NCI-H1417 treated with DMSO at 0.1 percent for 48 hours (cell line): ENCODE measurements around the gene JDP2.

Source experiments
- DNase-seq: peaks from one replicate; lab custom pipeline; 2025; lab: John Stamatoyannopoulos, UW

Gene JDP2

GRCh38 chr14:75484711-75485429 lies 57.0 kb downstream of the JDP2 start:
- DNase-seq, result no peak

DNA sequence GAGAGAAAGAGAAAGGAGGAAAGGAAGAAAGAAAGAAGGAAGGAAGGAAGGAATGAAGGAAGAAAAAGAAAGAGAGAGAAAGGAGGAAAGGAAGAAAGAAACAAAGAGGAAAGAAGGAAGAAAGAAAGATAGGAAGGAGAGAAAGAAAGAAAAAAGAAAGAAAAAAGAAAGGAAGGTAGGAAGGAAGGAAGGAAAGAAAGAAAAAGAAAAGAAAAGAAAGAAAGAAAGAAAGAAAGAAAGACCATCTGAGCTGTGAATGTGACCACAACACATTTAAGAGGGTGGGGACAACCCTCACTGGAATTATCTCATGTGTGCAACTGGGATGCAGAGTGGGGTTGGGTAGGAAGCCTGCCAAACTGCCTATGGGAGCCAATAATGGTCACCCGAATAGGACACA lies 58.5 kb downstream of the JDP2 start:
- no peak for DNase-seq

- no peak for DNase-seq
Observed at GRCh38 chr14:75487155-75487671, 59.4 kb downstream of the JDP2 start.

DNA sequence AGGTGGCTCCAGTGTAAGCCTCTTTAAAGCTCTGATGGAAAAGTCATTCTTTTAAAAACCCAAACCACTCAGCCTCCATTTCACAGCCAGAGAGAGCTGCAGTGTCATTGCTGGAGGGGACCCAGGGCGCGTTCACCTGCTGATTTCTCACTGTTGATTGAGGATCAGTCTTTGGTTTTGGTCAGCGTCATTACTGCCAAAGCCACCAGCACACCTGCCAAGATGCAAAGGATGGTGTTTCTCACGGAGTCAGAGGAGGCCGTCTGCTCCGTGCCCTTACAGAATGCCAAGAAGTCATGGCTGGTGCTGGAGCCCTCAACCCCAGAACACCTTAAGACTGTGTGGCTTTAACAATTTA lies 61.6 kb downstream of the JDP2 start:
- DNase-seq, result no peak

DNA sequence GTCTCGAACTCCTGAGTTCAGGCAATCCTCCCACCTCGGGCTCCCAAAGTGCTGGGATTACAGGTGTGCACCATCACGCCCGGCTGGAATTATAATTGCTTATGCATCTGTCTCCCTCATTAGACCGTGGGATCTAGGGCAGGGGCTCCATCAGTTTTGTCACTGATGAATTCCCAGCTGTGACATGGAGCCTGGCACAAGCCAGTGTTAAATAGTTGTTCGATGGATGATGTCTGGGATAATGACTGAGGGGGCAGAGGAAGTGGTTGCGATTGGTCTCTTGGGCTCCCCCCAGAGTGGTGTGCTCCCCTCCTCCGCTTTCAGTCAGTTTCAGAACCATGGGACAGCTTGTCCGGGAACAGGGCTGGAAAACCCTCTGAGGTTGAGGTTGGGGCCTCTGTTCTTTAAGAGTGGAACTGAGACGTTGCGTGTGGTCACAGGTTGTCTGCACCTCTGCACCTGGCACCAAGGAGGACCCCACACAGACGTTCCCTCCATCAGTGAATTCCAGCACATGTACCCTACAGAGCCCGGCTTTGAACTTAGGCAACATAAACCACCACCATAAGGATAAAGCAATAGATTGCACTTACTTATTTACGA lies 63.7 kb downstream of the JDP2 start:
- no peak for DNase-seq

DNA sequence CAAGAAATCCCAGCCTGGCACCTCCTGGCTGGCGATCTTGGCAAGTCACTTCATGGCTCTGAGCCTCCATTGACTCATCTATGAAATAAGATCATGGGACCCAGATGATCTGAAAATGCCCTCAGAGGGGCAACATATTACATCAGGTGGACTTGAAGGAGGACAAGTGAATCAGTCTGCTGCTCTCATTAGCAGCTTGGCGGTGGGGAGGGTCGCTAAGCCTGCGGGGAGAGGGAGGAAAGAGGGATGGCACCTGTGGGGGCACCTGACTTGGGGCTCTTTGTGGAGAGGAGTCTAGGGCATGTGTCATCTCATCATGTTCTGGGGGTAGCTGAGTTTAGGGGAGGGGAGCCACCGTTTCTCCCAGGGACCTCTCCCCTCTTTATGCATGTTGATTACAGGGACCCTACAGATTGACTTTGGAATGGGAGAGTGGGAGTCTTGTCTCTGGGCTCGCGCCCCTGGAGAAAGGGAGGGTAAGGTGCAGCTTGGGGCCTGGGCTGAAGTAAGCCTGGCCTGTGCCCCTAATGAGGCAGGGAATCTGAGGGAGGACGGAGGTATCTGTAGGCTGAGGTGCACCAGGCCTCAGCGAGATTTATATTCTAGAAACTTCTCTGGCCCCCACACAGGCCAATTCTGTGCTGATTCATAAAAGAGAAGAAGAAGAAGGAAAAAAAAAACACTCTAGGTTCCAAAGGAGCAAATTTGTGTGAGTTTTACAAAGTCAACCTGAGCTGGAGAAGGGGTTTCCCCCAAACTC lies 65.2 kb downstream of the JDP2 start:
- no peak for DNase-seq

DNA sequence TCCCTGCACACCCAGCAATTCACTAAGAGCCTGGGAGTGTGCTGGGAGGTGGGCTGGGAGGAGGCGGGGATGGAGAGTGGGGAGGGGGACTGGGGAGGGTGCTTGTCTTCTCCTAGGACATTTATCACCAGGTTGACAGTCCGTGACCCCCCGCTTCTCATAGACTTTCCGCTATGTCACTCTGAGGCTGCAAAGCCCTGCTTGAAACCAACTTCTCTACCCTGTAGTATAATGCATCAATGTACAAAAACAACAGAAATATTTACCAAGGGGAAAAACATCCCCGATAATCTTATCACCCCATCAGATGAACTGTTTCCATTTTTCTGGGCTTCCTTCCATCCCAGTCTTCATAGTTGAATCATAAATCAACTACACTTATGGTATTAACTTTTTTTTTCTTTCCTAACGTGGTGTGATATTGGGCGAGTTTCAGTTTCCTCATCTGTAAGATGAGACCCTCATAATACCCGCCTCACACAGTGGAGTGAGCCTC lies 65.8 kb downstream of the JDP2 start:
- no peak for DNase-seq

- no peak for DNase-seq
Observed at GRCh38 chr14:75494896-75495295, 67.1 kb downstream of the JDP2 start.

DNA sequence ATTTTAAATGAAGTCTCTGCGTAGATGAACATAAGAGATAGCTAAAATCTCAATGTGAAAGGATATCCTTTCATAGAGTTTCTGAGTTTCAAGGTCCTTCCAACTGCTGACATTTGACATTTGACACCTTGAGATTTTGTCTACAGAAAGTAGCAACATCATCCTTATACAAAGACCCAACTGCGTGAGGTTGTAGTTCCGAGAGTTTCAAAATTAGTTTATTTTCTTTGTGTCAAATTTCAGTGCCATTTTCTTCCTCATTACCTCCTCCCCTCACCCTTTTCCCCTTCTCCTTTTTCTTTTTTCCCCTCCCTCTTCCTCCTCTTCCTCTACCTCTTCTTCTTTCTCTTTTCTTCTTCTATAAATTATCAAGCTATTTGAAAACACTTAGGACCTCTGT lies 67.6 kb downstream of the JDP2 start:
- no peak for DNase-seq

- DNase-seq, result no peak
Observed at GRCh38 chr14:75495882-75496281, 68.1 kb downstream of the JDP2 start.

GRCh38 chr14:75496755-75497154 lies 68.9 kb downstream of the JDP2 start:
- DNase-seq, result no peak

DNA sequence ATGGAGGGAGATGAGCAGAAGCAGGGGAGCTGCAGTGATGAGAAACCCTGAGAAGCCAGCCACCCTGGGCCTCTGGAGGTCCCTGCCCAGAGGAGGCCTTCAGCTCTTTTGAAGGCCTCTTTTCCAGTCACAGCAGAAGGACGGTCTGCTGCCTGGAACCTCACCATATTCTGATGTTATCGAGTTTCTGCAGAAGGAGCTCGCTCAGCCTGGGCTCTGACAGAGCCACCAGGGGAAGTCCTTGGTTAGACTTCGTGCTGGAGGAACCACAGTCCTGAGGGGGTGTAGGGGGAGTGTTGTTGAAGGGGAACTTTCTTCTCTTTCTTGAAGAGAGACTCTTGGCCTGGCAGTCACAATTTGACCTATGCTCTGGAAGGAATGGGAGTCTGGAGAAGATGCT lies 69.4 kb downstream of the JDP2 start:
- DNase-seq, result no peak

DNA sequence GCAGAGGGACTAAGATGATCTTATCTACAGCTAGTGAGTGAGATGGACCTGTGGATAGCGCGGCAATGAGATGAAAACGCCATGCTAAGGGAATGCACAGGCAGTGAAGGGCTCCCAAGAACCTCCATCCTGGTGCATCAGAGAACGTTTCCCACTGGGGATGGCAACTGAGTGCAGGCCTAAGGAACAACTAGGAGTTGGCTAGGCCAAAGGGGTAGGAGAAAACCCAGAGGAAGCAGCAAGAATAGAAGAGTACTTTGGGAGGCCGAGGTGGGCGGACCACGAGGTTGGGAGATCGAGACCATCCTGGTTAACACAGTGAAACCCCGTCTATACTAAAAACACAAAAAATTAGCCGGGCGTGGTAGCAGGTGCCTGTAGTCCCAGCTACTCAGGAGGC lies 69.9 kb downstream of the JDP2 start:
- no peak for DNase-seq

DNA sequence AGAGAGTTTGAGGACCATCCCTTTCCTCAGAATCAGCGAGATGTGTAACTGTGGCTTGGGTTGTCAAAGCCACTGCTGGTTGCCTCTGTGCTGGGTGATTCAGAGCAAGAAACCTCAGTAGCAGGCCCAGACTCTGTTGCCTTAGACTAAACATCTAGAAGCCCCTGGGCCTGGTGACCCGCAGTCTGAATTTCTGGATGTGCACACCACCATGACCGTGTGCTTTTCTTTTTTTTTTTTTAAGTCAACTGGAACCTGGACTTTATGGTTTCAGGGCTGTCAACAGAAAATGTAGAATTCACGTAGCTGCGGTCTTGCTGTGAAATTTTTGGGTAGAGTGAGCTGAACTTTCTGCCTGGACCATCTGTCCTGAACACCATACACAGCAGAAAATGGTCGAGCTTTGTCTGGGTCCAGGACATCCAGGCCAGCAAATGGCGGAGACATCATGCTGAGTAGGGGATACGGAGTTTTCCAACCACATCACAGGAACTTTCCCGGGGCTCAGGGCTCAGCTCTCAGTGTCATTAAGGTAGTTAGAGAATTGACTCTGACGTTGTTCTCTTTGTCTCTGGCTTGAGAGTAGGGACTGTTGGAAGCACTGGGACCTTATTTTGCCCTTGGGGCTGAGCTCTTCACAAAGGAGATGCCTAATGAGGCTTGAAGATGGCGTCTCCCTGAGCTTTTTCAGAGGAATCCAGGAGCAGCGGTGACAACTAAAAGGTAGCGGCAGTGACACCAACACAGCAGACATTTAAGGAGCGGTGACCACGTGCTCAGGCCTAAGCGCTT lies 71.5 kb downstream of the JDP2 start:
- DNase-seq, result no peak

GRCh38 chr14:75501080-75501479 lies 73.3 kb downstream of the JDP2 start:
- DNase-seq, result no peak

GRCh38 chr14:75504411-75504810 lies 76.6 kb downstream of the JDP2 start:
- no peak for DNase-seq

DNA sequence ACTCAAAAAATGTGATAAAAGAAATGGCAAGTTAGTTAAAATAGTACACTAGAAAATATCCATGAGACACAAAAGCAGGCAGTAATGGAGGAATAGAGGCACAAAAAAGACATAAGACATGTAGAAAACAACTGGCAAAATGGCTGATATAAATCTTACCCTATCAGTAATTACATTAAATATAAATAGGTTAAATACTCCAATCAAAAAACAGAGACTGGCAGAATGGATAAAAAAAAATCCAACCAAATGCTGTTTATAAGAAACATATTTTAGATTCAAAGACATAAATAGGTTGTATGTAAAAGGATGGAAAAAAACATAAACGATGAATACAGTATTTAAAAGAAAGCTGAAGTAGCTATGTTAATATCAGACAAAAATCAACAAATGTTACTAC lies 79.1 kb downstream of the JDP2 start:
- DNase-seq, result no peak

DNA sequence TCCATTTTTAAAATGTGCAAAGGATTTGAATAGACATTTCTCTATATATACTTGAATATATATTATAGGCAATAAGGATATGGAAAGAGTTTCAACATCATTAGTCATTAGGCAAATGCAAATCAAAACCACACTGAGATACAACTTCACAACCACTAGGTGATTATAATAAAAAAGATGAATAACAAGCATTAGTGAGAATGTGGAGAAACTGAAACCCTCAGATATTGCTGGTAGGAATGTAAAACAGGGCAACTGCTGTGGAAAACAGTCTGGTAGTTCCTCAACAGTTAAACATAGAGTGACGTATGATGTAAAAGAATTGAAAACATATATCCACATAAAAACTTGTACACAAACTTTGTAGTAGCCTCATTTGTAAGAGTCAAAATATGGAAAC lies 82.7 kb downstream of the JDP2 start:
- DNase-seq, result no peak

GRCh38 chr14:75511201-75511600 lies 83.4 kb downstream of the JDP2 start:
- DNase-seq, result no peak

DNA sequence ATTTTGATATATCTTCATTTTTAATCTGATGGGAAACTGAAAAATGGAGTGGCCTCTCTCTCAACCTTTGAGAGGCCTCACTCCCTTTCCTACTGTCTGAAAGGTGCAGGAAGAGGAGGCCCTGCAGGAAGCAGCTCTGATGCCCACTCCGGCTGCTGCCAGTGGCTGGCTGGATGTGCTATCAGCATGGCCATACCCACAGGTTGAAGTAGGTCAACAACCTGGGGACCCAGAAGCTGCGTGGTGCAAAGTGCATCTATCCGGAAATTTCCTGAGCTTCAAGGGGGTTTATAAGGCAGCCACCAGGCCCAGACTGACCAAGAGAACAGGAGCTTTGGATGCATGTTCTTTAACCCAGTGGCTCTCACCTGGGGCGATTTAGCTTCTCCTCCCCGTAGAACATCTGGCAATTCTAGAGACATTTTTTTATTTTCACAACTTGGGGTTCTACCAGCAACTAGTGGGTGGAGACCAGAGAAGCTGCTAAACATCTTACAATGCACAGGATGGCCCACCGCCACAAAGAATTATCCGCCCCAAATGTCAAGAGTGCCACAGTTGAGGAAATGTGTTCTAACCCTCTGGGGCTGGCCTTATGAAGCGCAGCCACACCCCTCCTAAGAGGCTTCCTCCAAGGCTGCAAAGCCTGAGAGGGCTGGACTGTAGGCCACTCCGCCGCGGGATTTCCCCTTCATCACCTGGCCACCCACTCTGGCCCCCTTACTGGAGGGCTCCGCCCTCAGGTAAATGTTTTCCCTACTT lies 86.3 kb downstream of the JDP2 start:
- no peak for DNase-seq
